ENCODE measurements around the gene GLO1. TPM values are rescaled to one million over a fixed set of nuclear protein-coding genes. Genes with fewer than 3 reads are reported as not detected.

Gene GLO1
- total RNA-seq, result 100 to 1,000 TPM in 1 of 4 donors, 10 to 100 TPM in 3; 43.5 to 124 (median 80.7) TPM

DNA sequence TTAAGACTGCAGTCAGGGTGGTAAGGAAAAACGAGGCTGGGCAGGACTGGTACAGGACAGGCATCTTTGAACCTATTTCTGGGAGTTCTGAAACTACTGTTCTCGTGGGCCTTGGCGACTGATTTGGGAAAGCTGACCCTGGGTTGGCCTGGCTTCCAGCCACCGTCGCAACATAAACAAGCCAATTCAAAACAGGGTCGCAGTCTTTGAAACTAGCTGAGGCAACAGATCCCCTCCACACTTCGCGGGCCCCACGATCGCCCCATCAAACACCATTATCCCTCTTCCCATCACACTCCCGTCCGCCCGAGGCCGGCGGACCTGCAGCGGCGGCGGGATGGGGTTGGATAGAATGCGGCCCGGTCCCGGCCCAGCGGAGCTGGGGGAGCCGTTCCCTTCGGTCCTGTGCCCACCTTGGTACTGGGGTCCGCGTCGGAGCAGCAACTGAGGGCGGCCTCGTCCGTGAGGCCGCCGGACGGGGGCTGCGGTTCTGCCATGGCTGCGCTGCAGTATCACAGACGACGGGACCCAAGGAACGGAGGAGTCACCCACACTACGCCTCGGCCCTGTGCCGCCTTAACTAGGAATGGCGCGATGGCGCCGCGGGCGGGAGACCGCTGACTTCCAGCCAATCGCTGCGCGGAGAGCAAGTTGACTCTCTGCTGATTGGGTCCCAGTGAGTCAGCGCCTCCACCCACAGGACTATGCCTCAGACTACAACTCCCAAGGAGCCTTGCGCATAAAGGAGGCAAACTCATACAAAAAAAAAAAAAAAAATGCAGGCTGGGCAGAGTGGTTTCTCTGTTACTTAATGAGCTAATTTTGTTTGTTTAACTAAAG lies at the start of gene GLO1:
Gene GLO1 (minus strand): TSS at position 588 of the 840 bp plus-strand sequence. CDS start 91 bp downstream, at position 497.
- Histone ChIP-seq H3K27me3 (no peaks in the 10 kb centered on the region), H3K4me1 (peaks cover 10% of the 10 kb centered on the region), H3K27ac (peak within 1 kb of the TSS; percentile 95), H3K4me3 (peak within 1 kb of the TSS; percentile 86), H3K9me3 (no peaks in the 10 kb centered on the region), H3K36me3 (no peaks in the 10 kb centered on the region)
- 0% methylated on average over 32 of the region's 53 CpGs for WGBS
- peak; percentile 97 to 98 for DNase-seq (ENCODE audit: low spot score in 2 of 2)
- TF ChIP-seq, protein P1, sequence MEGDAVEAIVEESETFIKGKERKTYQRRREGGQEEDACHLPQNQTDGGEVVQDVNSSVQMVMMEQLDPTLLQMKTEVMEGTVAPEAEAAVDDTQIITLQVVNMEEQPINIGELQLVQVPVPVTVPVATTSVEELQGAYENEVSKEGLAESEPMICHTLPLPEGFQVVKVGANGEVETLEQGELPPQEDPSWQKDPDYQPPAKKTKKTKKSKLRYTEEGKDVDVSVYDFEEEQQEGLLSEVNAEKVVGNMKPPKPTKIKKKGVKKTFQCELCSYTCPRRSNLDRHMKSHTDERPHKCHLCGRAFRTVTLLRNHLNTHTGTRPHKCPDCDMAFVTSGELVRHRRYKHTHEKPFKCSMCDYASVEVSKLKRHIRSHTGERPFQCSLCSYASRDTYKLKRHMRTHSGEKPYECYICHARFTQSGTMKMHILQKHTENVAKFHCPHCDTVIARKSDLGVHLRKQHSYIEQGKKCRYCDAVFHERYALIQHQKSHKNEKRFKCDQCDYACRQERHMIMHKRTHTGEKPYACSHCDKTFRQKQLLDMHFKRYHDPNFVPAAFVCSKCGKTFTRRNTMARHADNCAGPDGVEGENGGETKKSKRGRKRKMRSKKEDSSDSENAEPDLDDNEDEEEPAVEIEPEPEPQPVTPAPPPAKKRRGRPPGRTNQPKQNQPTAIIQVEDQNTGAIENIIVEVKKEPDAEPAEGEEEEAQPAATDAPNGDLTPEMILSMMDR (IDR thresholded peaks at IDR 0.05), result no peak
- TF ChIP-seq POLR2AphosphoS5 (IDR thresholded peaks at IDR 0.05), result peak; percentile 38 to 81 (median 47)
- no peak for TF ChIP-seq EP300 (IDR thresholded peaks at IDR 0.05)
- peak in 1 of 2 donors; percentile 84 for TF ChIP-seq POLR2A (IDR thresholded peaks at IDR 0.05)

DNA sequence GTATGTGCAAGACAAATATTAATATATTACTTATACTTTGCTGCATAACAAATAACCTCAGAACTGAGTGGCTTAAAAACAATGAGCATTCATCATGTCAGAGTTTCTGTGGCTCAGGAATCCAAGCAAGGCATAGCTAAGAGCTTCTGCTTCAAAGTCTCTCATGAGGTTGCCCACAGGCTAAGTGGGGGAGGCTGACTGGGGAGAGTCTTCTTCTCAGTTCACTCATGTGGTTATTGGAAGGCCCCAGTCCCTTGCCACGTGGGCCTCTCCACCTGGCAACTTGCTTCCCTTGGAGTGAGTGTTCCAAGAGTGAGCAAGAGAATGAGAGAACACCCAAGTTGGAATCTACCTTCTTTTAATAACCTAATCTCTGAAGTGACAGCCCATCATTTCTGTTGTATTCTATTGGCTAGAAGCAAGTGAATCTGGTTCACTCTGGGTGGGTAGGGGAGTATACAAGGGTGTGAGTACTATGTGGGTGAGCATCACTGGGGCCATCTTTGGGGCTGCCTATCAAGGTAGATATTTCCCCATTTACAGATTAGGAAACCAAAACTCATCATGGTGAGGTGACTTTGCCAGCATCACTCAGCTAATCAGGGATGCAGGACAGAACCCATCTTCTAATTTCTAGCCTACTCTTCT lies 48.1 kb upstream of the GLO1 start:
- Histone ChIP-seq H3K9me3 (no peaks in the 10 kb centered on the region), H3K4me1 (no peaks in the 10 kb centered on the region), H3K27ac (no peak overlapping the region), H3K36me3 (no peaks in the 10 kb centered on the region), H3K4me3 (no peak overlapping the region), H3K27me3 (peaks cover 7% of the 10 kb centered on the region)
- 64% methylated on average over 1 of the region's 1 CpG for WGBS
- TF ChIP-seq, protein P1 (IDR thresholded peaks at IDR 0.05), result no peak
- TF ChIP-seq POLR2A (IDR thresholded peaks at IDR 0.05), result no peak
- TF ChIP-seq EP300 (IDR thresholded peaks at IDR 0.05), result no peak
- TF ChIP-seq POLR2AphosphoS5 (IDR thresholded peaks at IDR 0.05), result no peak
- no peak for DNase-seq (ENCODE audit: low spot score in 2 of 2)

DNA sequence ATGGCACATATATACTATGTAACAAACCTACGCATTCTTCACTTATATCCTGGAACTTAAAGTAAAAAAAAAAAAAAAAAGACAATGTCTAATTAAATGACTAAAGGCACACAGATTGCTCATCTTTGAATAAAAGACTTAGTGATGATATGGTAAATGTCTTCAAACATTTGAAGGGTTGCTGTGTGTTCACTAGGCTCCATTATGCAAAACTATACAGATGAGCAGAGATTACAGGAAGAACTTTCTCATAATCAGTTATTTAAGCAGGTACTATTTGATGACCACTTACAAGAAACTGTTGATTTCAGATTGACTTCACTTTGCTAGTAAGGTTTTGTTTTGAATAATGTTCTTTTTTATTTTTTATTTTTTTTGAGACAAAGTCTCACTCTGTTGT lies 46.5 kb upstream of the GLO1 start:
- no peak for DNase-seq (ENCODE audit: low spot score in 2 of 2)
- H3K4me1 ChIP-seq, result no peaks in the 10 kb centered on the region
- H3K4me3 ChIP-seq, result no peak overlapping the region
- no peaks in the 10 kb centered on the region for H3K9me3 ChIP-seq
- H3K27ac ChIP-seq, result no peak overlapping the region
- peaks cover 11% of the 10 kb centered on the region for H3K27me3 ChIP-seq
- WGBS, result 96% methylated on average over 1 of the region's 1 CpG
- no peak for TF ChIP-seq POLR2AphosphoS5 (IDR thresholded peaks at IDR 0.05)
- TF ChIP-seq, protein P1 (IDR thresholded peaks at IDR 0.05), result no peak
- TF ChIP-seq EP300 (IDR thresholded peaks at IDR 0.05), result no peak
- no peak for TF ChIP-seq POLR2A (IDR thresholded peaks at IDR 0.05)
- H3K36me3 ChIP-seq, result no peaks in the 10 kb centered on the region

DNA sequence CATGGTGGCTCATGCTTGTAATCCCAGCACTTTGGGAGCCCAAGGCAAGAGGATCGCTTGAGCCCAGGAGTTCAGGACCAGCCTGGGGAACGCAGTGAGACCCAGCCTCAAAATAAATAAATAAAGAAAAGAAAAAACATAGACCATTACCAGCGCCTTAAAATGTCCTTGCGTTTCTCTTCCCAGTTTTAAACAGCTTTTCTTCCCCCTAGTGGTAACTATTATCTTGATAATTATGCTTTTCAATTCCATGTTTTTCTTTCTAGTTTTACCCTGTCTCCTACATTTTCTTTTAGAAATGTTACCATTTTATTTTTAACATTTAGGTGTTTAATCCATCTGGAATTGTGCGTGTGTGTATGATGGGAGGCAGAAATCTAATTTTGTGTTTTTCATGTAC lies 36.6 kb upstream of the GLO1 start:
- Histone ChIP-seq H3K36me3 (no peaks in the 10 kb centered on the region), H3K4me1 (no peaks in the 10 kb centered on the region), H3K27ac (no peak overlapping the region), H3K27me3 (peaks cover 17% of the 10 kb centered on the region), H3K9me3 (no peaks in the 10 kb centered on the region), H3K4me3 (no peak overlapping the region)
- TF ChIP-seq POLR2AphosphoS5 (IDR thresholded peaks at IDR 0.05) (no peak), POLR2A (IDR thresholded peaks at IDR 0.05) (no peak), EP300 (IDR thresholded peaks at IDR 0.05) (no peak)
- TF ChIP-seq, protein P1 (IDR thresholded peaks at IDR 0.05), result no peak
- 44% methylated on average over 5 of the region's 5 CpGs for WGBS
- DNase-seq (ENCODE audit: low spot score in 2 of 2), result no peak

DNA sequence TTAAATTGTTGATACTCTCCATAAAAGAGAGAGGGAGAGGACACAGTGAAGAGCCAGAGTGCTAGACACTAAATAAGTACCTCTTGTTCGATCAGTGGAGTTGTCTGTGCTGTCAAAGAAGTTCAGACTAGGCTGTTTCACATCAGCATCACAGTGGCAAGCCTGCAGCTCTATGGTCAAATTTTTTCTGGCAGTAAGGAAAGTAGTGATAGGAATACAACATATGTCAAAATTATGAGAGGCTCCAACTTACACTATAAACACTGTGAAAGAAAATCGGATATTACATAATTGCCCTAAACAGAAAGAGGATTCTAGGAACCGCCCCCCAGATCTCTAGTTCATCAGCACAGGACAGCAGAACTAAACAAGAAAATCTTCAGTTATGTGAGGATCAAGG lies 35.3 kb upstream of the GLO1 start:
- peaks cover 17% of the 10 kb centered on the region for H3K27me3 ChIP-seq
- TF ChIP-seq POLR2AphosphoS5 (IDR thresholded peaks at IDR 0.05) (no peak), EP300 (IDR thresholded peaks at IDR 0.05) (no peak), POLR2A (IDR thresholded peaks at IDR 0.05) (no peak)
- TF ChIP-seq, protein P1 (IDR thresholded peaks at IDR 0.05), result no peak
- H3K9me3 ChIP-seq, result no peaks in the 10 kb centered on the region
- H3K27ac ChIP-seq, result no peak overlapping the region
- no peak overlapping the region for H3K4me3 ChIP-seq
- H3K4me1 ChIP-seq, result no peaks in the 10 kb centered on the region
- no peak for DNase-seq (ENCODE audit: low spot score in 2 of 2)
- 57% methylated on average over 3 of the region's 3 CpGs for WGBS
- no peaks in the 10 kb centered on the region for H3K36me3 ChIP-seq
